Gastrocnemius medialis (tissue), 4 donors: Measurements from ENCODE around the gene GPATCH8. TPM values are rescaled to one million over a fixed set of nuclear protein-coding genes. Genes with fewer than 3 reads are reported as not detected.

ENCODE experiments used
- ATAC-seq, 2 donors: fragments of 150-250 bp; one replicate each; pipeline ENCODE4 v1.9.1; 2016
- DNase-seq, 2 donors: peaks; one replicate each; pipeline ENCODE4 v3.0.0-alpha.2; 2019
- H3K27ac ChIP-seq, 4 donors: fragments of 200-600 bp; sonication (generic); 1 replicate in 1 of 4; 2 replicates in 3 of 4; pipeline ENCODE4 v1.5.1; 2016 to 2018; ENCODE audit warnings: mild to moderate bottlenecking in 2 of 4, moderate library complexity in 1 of 4
- H3K27me3 ChIP-seq, 3 donors: fragments of 200-600 bp; sonication (generic) in 2 of 3; 1 replicate in 1 of 3; 2 replicates in 2 of 3; pipeline versions ENCODE4 v1.5.1 to v1.6.0; 2016 to 2019; ENCODE audit warnings: mild to moderate bottlenecking in 1 of 3, moderate library complexity in 1 of 3
- H3K36me3 ChIP-seq, 2 donors: fragments of 200-600 bp; sonication (generic) in 1 of 2; one replicate each; pipeline ENCODE4 v1.5.1; 2017 to 2018
- H3K4me1 ChIP-seq, 2 donors: fragments of 200-600 bp; sonication (generic) in 1 of 2; one replicate each; pipeline ENCODE4 v1.5.1; 2016 to 2017; ENCODE audit warnings: mild to moderate bottlenecking in 2 of 2
- H3K4me3 ChIP-seq, 4 donors: fragments of 200-600 bp; sonication (generic) in 3 of 4; 1 replicate in 1 of 4; 2 replicates in 3 of 4; pipeline ENCODE4 v1.5.1; 2016 to 2019; ENCODE audit warnings: mild to moderate bottlenecking in 2 of 4
- H3K9me3 ChIP-seq, 3 donors: fragments of 200-600 bp; sonication (generic) in 2 of 3; 1 replicate in 1 of 3; 2 replicates in 2 of 3; pipeline ENCODE4 v1.5.1; 2016 to 2019
- POLR2A ChIP-seq, 2 donors: fragments of 450-650 bp; IDR thresholded peaks; one replicate each; pipeline ENCODE4 v1.6.1; 2017; ENCODE audit warnings: antibody characterized with exemption in 2 of 2, mild to moderate bottlenecking in 2 of 2, moderate library complexity in 2 of 2
- in situ Hi-C, 4 donors: fragments of 200-750 bp; cut with MboI; loops; one replicate each; pipeline versions ENCODE4 v1.15.0 to v1.8.0; 2017; ENCODE audit warnings: low sequenced_read_pairs in 4 of 4
- intact Hi-C: fragments of 100-400 bp; cut with DNase I; formaldehyde crosslinking; loops from one replicate; pipeline ENCODE4 v1.15.1; 2023; ENCODE audit warnings: low total_unique reads
- total RNA-seq, 4 donors: library from RNA; depleted of rRNA; stranded (reverse); fragments of >200 nt; gene quantifications; one replicate each; pipeline versions ENCODE4 v1.1.0 to v1.2.3, GENCODE V29; 2016
- TF ChIP-seq, protein P1 (sequence below), 5 experiments: fragments of 450-650 bp in 3 of 5; fragments of 200-600 bp in 2 of 5; sonication (generic) in 2 of 5; IDR thresholded peaks in 4 of 5; conservative IDR thresholded peaks in 1 of 5; 1 replicate in 4 of 5; 2 replicates in 1 of 5; pipeline ENCODE4 v1.5.1; 2016 to 2019; ENCODE audit warnings: antibody characterized with exemption in 5 of 5, mild to moderate bottlenecking in 3 of 5, moderate library complexity in 3 of 5

GPATCH8 gene
- total RNA-seq, 4 donors from 2014 or later = 39.9 to 75.1 (median 50.8) TPM

- intact Hi-C loops = no loop called here
- Histone ChIP-seq H3K4me1 (no peaks in the 10 kb centered on the region), H3K27me3 (no peaks in the 10 kb centered on the region), H3K27ac (no peak overlapping the region), H3K9me3 (no peaks in the 10 kb centered on the region), H3K4me3 (no peak overlapping the region), H3K36me3 (peaks cover 0 to 36% of the 10 kb centered on the region in 2 donors)
- DNase-seq (no peak), ATAC-seq (no peak)
- TF ChIP-seq, protein P1, sequence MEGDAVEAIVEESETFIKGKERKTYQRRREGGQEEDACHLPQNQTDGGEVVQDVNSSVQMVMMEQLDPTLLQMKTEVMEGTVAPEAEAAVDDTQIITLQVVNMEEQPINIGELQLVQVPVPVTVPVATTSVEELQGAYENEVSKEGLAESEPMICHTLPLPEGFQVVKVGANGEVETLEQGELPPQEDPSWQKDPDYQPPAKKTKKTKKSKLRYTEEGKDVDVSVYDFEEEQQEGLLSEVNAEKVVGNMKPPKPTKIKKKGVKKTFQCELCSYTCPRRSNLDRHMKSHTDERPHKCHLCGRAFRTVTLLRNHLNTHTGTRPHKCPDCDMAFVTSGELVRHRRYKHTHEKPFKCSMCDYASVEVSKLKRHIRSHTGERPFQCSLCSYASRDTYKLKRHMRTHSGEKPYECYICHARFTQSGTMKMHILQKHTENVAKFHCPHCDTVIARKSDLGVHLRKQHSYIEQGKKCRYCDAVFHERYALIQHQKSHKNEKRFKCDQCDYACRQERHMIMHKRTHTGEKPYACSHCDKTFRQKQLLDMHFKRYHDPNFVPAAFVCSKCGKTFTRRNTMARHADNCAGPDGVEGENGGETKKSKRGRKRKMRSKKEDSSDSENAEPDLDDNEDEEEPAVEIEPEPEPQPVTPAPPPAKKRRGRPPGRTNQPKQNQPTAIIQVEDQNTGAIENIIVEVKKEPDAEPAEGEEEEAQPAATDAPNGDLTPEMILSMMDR (IDR thresholded peaks at IDR 0.05 in 4 of 5, conservative IDR thresholded peaks at IDR 0.05 in 1 of 5) = no peak
- TF ChIP-seq POLR2A (IDR thresholded peaks at IDR 0.05) = no peak
- in situ Hi-C loops = no loop called here
These were observed 151.0 kb downstream of the GPATCH8 start for GRCh38 chr17:44351961-44352827.

- no peak overlapping the region for H3K27ac ChIP-seq
- H3K9me3 ChIP-seq = no peaks in the 10 kb centered on the region
- H3K4me1 ChIP-seq = no peaks in the 10 kb centered on the region
- H3K36me3 ChIP-seq = peaks cover 0 to 36% of the 10 kb centered on the region in 2 donors
- no peaks in the 10 kb centered on the region for H3K27me3 ChIP-seq
- in situ Hi-C loops = no loop called here
- no peak for TF ChIP-seq POLR2A (IDR thresholded peaks at IDR 0.05)
- TF ChIP-seq, protein P1 (IDR thresholded peaks at IDR 0.05 in 4 of 5, conservative IDR thresholded peaks at IDR 0.05 in 1 of 5) = no peak
- intact Hi-C loops = no loop called here
- no peak for ATAC-seq
- no peak for DNase-seq
- H3K4me3 ChIP-seq = no peak overlapping the region
These were observed 151.7 kb downstream of the GPATCH8 start for GRCh38 chr17:44351464-44351863.

DNA sequence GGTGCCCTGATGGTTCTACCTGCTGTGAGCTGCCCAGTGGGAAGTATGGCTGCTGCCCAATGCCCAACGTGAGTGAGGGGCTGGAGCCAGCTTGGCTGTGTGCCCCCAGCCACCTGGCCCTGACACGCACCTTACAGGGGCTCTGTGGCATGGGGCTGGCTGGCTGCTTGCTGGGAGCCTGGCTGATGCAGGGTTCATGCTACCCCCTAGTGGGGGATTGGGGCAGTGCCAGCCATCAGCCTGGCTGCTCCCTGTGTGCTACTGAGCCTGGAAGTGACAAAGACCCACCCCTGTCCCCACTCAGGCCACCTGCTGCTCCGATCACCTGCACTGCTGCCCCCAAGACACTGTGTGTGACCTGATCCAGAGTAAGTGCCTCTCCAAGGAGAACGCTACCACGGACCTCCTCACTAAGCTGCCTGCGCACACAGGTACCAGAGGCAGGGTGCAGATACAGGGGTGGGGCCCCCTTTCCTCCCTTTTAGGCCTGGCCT lies 152.4 kb downstream of the GPATCH8 start:
- ATAC-seq (no peak), DNase-seq (peak in 1 of 2 donors; percentile 32)
- intact Hi-C loops (no loop called here), in situ Hi-C loops (no loop called here)
- no peak overlapping the region for H3K27ac ChIP-seq
- peaks cover 0 to 3% of the 10 kb centered on the region in 2 donors for H3K4me1 ChIP-seq
- no peaks in the 10 kb centered on the region for H3K9me3 ChIP-seq
- no peaks in the 10 kb centered on the region for H3K27me3 ChIP-seq
- TF ChIP-seq, protein P1 (IDR thresholded peaks at IDR 0.05 in 4 of 5, conservative IDR thresholded peaks at IDR 0.05 in 1 of 5) = peak in 4 of 5 experiments; percentile 47 to 67 (median 58)
- no peak for TF ChIP-seq POLR2A (IDR thresholded peaks at IDR 0.05)
- H3K36me3 ChIP-seq = peaks cover 0 to 36% of the 10 kb centered on the region in 2 donors
- no peak overlapping the region for H3K4me3 ChIP-seq

GRCh38 chr17:44349553-44350070 lies 153.6 kb downstream of the GPATCH8 start:
- TF ChIP-seq, protein P1 (IDR thresholded peaks at IDR 0.05 in 4 of 5, conservative IDR thresholded peaks at IDR 0.05 in 1 of 5) = no peak
- no peak for TF ChIP-seq POLR2A (IDR thresholded peaks at IDR 0.05)
- H3K4me3 ChIP-seq = no peak overlapping the region
- no peaks in the 10 kb centered on the region for H3K9me3 ChIP-seq
- in situ Hi-C loops = no loop called here
- intact Hi-C loops = loop anchor here (5.0 kb wide), 1 partner anchor 137 kb away; no protein-coding TSS in a partner anchor
- H3K36me3 ChIP-seq = peaks cover 0 to 36% of the 10 kb centered on the region in 2 donors
- H3K27me3 ChIP-seq = no peaks in the 10 kb centered on the region
- no peak for ATAC-seq
- H3K4me1 ChIP-seq = peaks cover 3 to 4% of the 10 kb centered on the region in 2 donors
- DNase-seq = no peak
- H3K27ac ChIP-seq = no peak overlapping the region
